Measurements from ENCODE around the gene MVB12B. TPM values are rescaled to one million over a fixed set of nuclear protein-coding genes. Genes with fewer than 3 reads are reported as not detected.

Gene MVB12B
- total RNA-seq, 1 experiment from 2014 or later: 10.9 TPM

GRCh38 chr9:126400571-126400970 is 73.9 kb downstream of the MVB12B start:
- CTCF ChIA-PET: no interaction called here

GRCh38 chr9:126401107-126401506 is 74.5 kb downstream of the MVB12B start:
- Histone ChIP-seq H3K9me3 (ENCODE audit: control insufficient read depth in 1 of 2, insufficient read depth in 1 of 2, low read depth in 1 of 2, low read length in 2 of 2) (no peaks in the 10 kb centered on the region), H3K4me3 (replicated peaks in 1 of 2; ENCODE audit: low read depth in 1 of 2, low read length in 2 of 2) (no peak overlapping the region), H3K9me2 (ENCODE audit: insufficient read depth) (no peaks in the 10 kb centered on the region), H2AFZ (ENCODE audit: low read depth, low read length, poor library complexity, severe bottlenecking) (no peak overlapping the region), H3K4me2 (ENCODE audit: low read length) (no peak overlapping the region), H3K4me1 (ENCODE audit: control insufficient read depth in 1 of 2, insufficient read depth in 2 of 2, low read length in 2 of 2) (no peaks in the 10 kb centered on the region), H4K20me1 (ENCODE audit: insufficient read depth) (no peaks in the 10 kb centered on the region), H3K36me3 (ENCODE audit: control insufficient read depth in 1 of 2, insufficient read depth in 2 of 2, low read length in 2 of 2) (no peaks in the 10 kb centered on the region), H3K79me2 (ENCODE audit: insufficient read depth, low read length) (no peaks in the 10 kb centered on the region), H3K27me3 (ENCODE audit: insufficient read depth, low read length) (no peaks in the 10 kb centered on the region), H3K9ac (ENCODE audit: low read length) (no peak overlapping the region), H3K27ac (ENCODE audit: low read depth, low read length) (no peak overlapping the region)
- no peak for DNase-seq (ENCODE audit: low read depth, low spot score)
- intact Hi-C loops (cut with micrococcal nuclease): no loop called here
- ChIA-PET POLR2A (no interaction called here), CTCF (no interaction called here), RAD21 (ENCODE audit: low non-redundant PET in 1 of 2, low total read pairs in 2 of 2, uncharacterized antibody in 2 of 2, unreplicated experiment in 2 of 2) (no interaction called here)
- BruUV-seq (replicated peaks): no TSS peak
- ATAC-seq: no peak
- TF ChIP-seq CEBPB (IDR thresholded peaks at IDR 0.05; ENCODE audit: low read depth) (no peak), JUND (IDR thresholded peaks at IDR 0.05) (no peak), EZH2 (IDR thresholded peaks at IDR 0.05) (no peak), YY1 (IDR thresholded peaks at IDR 0.05; ENCODE audit: extremely low read depth, insufficient replicate concordance, low read depth, low read length) (no peak), CBX3 (IDR thresholded peaks at IDR 0.05; ENCODE audit: low read depth) (no peak), POLR2AphosphoS5 (IDR thresholded peaks at IDR 0.05; ENCODE audit: low read depth, low read length) (no peak), EZH2phosphoT487 (IDR thresholded peaks at IDR 0.05; ENCODE audit: borderline replicate concordance) (no peak), FOSL1 (IDR thresholded peaks at IDR 0.05; ENCODE audit: low read depth) (no peak), CTCF (IDR thresholded peaks at IDR 0.05 in 2 of 3, conservative IDR thresholded peaks at IDR 0.05 in 1 of 3; ENCODE audit: borderline replicate concordance in 1 of 3, insufficient read depth in 1 of 3, low read depth in 2 of 3, low read length in 2 of 3) (no peak), ZNF274 (IDR thresholded peaks at IDR 0.05; ENCODE audit: low read depth, low read length) (no peak), RAD21 (IDR thresholded peaks at IDR 0.05; ENCODE audit: low read depth) (no peak), EGR1 (IDR thresholded peaks at IDR 0.05; ENCODE audit: low read depth) (no peak), SP1 (IDR thresholded peaks at IDR 0.05; ENCODE audit: low read depth) (no peak)

More at GRCh38 chr9:126400571-126400970, 73.9 kb downstream of the MVB12B start:
- DNase-seq (ENCODE audit: low read depth, low spot score) (no peak), ATAC-seq (no peak)
- H3K36me3 ChIP-seq (ENCODE audit: control insufficient read depth in 1 of 2, insufficient read depth in 2 of 2, low read length in 2 of 2): no peaks in the 10 kb centered on the region
- ChIA-PET RAD21 (ENCODE audit: low non-redundant PET in 1 of 2, low total read pairs in 2 of 2, uncharacterized antibody in 2 of 2, unreplicated experiment in 2 of 2) (no interaction called here), POLR2A (no interaction called here)
- H2AFZ ChIP-seq (ENCODE audit: low read depth, low read length, poor library complexity, severe bottlenecking): no peak overlapping the region
- H3K4me3 ChIP-seq (replicated peaks in 1 of 2; ENCODE audit: low read depth in 1 of 2, low read length in 2 of 2): no peak overlapping the region
- no peaks in the 10 kb centered on the region for H3K9me3 ChIP-seq (ENCODE audit: control insufficient read depth in 1 of 2, insufficient read depth in 1 of 2, low read depth in 1 of 2, low read length in 2 of 2)
- H3K4me1 ChIP-seq (ENCODE audit: control insufficient read depth in 1 of 2, insufficient read depth in 2 of 2, low read length in 2 of 2): peaks cover 2 to 4% of the 10 kb centered on the region in 2 experiments; a peak in 3 of 4 replicates
- no peak overlapping the region for H3K27ac ChIP-seq (ENCODE audit: low read depth, low read length)
- no peaks in the 10 kb centered on the region for H3K27me3 ChIP-seq (ENCODE audit: insufficient read depth, low read length)
- no peaks in the 10 kb centered on the region for H4K20me1 ChIP-seq (ENCODE audit: insufficient read depth)
- no peaks in the 10 kb centered on the region for H3K79me2 ChIP-seq (ENCODE audit: insufficient read depth, low read length)
- no peak overlapping the region for H3K9ac ChIP-seq (ENCODE audit: low read length)
- no TSS peak for BruUV-seq (replicated peaks)
- TF ChIP-seq SRF (IDR thresholded peaks at IDR 0.05; ENCODE audit: low read depth): no peak
- no peak for TF ChIP-seq POLR2AphosphoS5 (IDR thresholded peaks at IDR 0.05; ENCODE audit: low read depth, low read length)
- no peak for TF ChIP-seq YY1 (IDR thresholded peaks at IDR 0.05; ENCODE audit: extremely low read depth, insufficient replicate concordance, low read depth, low read length)
- TF ChIP-seq EZH2 (IDR thresholded peaks at IDR 0.05): no peak
- TF ChIP-seq CEBPB (IDR thresholded peaks at IDR 0.05; ENCODE audit: low read depth): no peak
- TF ChIP-seq FOSL1 (IDR thresholded peaks at IDR 0.05; ENCODE audit: low read depth): no peak
- TF ChIP-seq SP1 (IDR thresholded peaks at IDR 0.05; ENCODE audit: low read depth): no peak
- TF ChIP-seq TCF7L2 (IDR thresholded peaks at IDR 0.05; ENCODE audit: borderline replicate concordance, extremely low read depth, insufficient read depth, insufficient read length): no peak
- no peak for TF ChIP-seq ZFX (IDR thresholded peaks at IDR 0.05)
- no peak for TF ChIP-seq JUND (IDR thresholded peaks at IDR 0.05)
- no peak for TF ChIP-seq EZH2phosphoT487 (IDR thresholded peaks at IDR 0.05; ENCODE audit: borderline replicate concordance)
- TF ChIP-seq POLR2A (IDR thresholded peaks at IDR 0.05; ENCODE audit: borderline replicate concordance, extremely low read depth, insufficient read depth, insufficient read length): no peak
- TF ChIP-seq ZNF274 (IDR thresholded peaks at IDR 0.05; ENCODE audit: low read depth, low read length): no peak
- TF ChIP-seq ATF3 (IDR thresholded peaks at IDR 0.05): no peak
- TF ChIP-seq RAD21 (IDR thresholded peaks at IDR 0.05; ENCODE audit: low read depth): no peak
- H3K9me2 ChIP-seq (ENCODE audit: insufficient read depth): no peaks in the 10 kb centered on the region
- no peak overlapping the region for H3K4me2 ChIP-seq (ENCODE audit: low read length)
- intact Hi-C loops (cut with micrococcal nuclease): no loop called here

Measured in HCT116 (cell line).